Activated naive CD4-positive, alpha-beta T cell treated with anti-CD3 and anti-CD28 coated beads, Interleukin-2, amount 10 ng/mL, durations not matched to agents 5 hours and 36 hours (primary cell): Measurements from ENCODE around the gene TAF1B. TPM values are rescaled to one million over a fixed set of nuclear protein-coding genes. Genes with fewer than 3 reads are reported as not detected.

Experiments
- total RNA-seq, 2 experiments: library from RNA; stranded (reverse); gene quantifications; one replicate each; pipeline ENCODE4 v1.2.3, GENCODE V29; 2021

Gene TAF1B
- 10 to 100 TPM; 36.8 to 39.5 TPM for total RNA-seq

GRCh38 chr2:9843229-9844035, at the start of gene TAF1B:
TAF1B (plus strand) TSS chr2:9843474; CDS start chr2:9843542, 68 bp downstream.

GRCh38 chr2:9951522-9952285, 108.4 kb downstream of the TAF1B start, which contains the start of gene GRHL1:
GRHL1 (plus strand) TSS chr2:9951693; CDS start chr2:9951834, 141 bp downstream.

Other genes with a start within 250 kb of the TAF1B start
- 100 to 1,000 TPM; 223 to 225 TPM for gene YWHAQ, start 212.5 kb upstream of the TAF1B start, total RNA-seq
- gene GRHL1, start 108.2 kb downstream of the TAF1B start, total RNA-seq, result under 1 TPM; 0.36 to 0.48 TPM
- gene KLF11, start 200.1 kb downstream of the TAF1B start, total RNA-seq, result 1 to 10 TPM; 8.9 to 9.2 TPM
- under 1 TPM; 0.28 to 0.55 TPM for gene CYS1, start 236.9 kb downstream of the TAF1B start, total RNA-seq